Heart right ventricle (tissue), 16 donors: ENCODE measurements around the gene PTPRM. TPM values are rescaled to one million over a fixed set of nuclear protein-coding genes. Genes with fewer than 3 reads are reported as not detected.
A peak's percentile ranks its signal among the peaks of the same experiment; 100 is the strongest.
"Not testable (repeated sequence)": the region's sequence is repeated elsewhere in the genome, so short reads cannot be mapped to it uniquely, and the experiment has no call there.

Experiments
- ATAC-seq, 8 donors: fragments of 200-7000 bp; cut with Tn5 transposase; one replicate each; pipeline ENCODE4 v1.9.1; 2020; ENCODE audit warnings: mild to moderate bottlenecking in 8 of 8, moderate library complexity in 8 of 8, moderate number of reproducible peaks in 1 of 8
- DNase-seq, 2 donors: peaks; one replicate each; pipeline ENCODE4 v3.0.0-alpha.2; 2020
- H3K27ac ChIP-seq, 10 donors: fragments of 200-600 bp; sonication (generic) in 2 of 10; one replicate each; pipeline versions ENCODE4 v1.5.0 to v1.8.0; 2020 to 2022; ENCODE audit warnings: mild to moderate bottlenecking in 3 of 10
- H3K27me3 ChIP-seq, 7 donors: fragments of 200-600 bp; one replicate each; pipeline ENCODE4 v1.8.0; 2021 to 2022; ENCODE audit warnings: mild to moderate bottlenecking in 2 of 7
- H3K36me3 ChIP-seq, 9 donors: fragments of 200-600 bp; sonication (generic) in 1 of 9; one replicate each; pipeline versions ENCODE4 v1.5.0 to v1.8.0; 2020 to 2022; ENCODE audit warnings: mild to moderate bottlenecking in 2 of 9
- H3K4me1 ChIP-seq, 9 donors: fragments of 200-600 bp; sonication (generic) in 1 of 9; one replicate each; pipeline versions ENCODE4 v1.5.0 to v1.8.0; 2020 to 2022; ENCODE audit warnings: mild to moderate bottlenecking in 4 of 9
- H3K4me3 ChIP-seq, 10 donors: fragments of 200-600 bp; sonication (generic) in 2 of 10; one replicate each; pipeline versions ENCODE4 v1.5.0 to v1.8.0; 2020 to 2022; ENCODE audit warnings: mild to moderate bottlenecking in 7 of 10, moderate library complexity in 2 of 10
- H3K9me3 ChIP-seq, 11 donors: fragments of 200-600 bp in 10 of 11; sonication (generic) in 2 of 11; one replicate each; pipeline versions ENCODE4 v1.5.0 to v1.8.0; 2013 to 2022; ENCODE audit warnings: mild to moderate bottlenecking in 2 of 11, control low read depth in 1 of 11, moderate library complexity in 1 of 11
- WGBS, 2 donors: extraction: QIAGEN DNeasy Blood & Tissue Kit; methylation state at CpG; one replicate each; pipeline ENCODE4 v1.1.7; 2013; ENCODE audit warnings: inconsistent platforms in 1 of 2; 5-methylcytosine and 5-hydroxymethylcytosine counted together
- intact Hi-C, 10 donors: fragments of 100-400 bp; cut with DNase I; formaldehyde crosslinking; loops; one replicate each; pipeline versions ENCODE4 v1.11.1 to v1.14.2; 2022
- polyA plus RNA-seq, 2 donors: library from polyadenylated mRNA; stranded (reverse); fragments of 200-250 nt; gene quantifications; one replicate each; pipeline ENCODE4 v1.2.3, GENCODE V29; 2013
- total RNA-seq, 10 donors: library from RNA; stranded (reverse); fragmentation: NEBNext Ultra II Directional in 3 of 10; extraction: Animal tissue kit (Norgen Biotek cat#: 25700) in 3 of 10; gene quantifications; one replicate each; pipeline versions ENCODE4 v1.2.1 to v1.2.4, GENCODE V29; 2021 to 2023
- TF ChIP-seq, protein P1 (sequence below), 9 donors: fragments of 200-600 bp; sonication (generic) in 2 of 9; IDR thresholded peaks; one replicate each; pipeline versions ENCODE4 v1.5.0 to v1.8.0; 2021 to 2022; ENCODE audit warnings: antibody characterized with exemption in 9 of 9, mild to moderate bottlenecking in 5 of 9, moderate library complexity in 1 of 9
- donor health status: Arrhythmogenic right ventricular cardiomyopathy.
- donor health status: ischemic (EF 13 %, LVEDD 7.1; RV severe dilation, severe dysfunction).
- donor health status: healthy with polysubstance abuse.
- donor health status: DM: no; HTN: yes; CAD: no.
- donor health status: DM: no; HTN: no; CAD: no.
- donor health status: ischemic (EF 25% LVEDD 6.9; RV normal size, moderate dysfunction).
- donor health status: ischemic (EF 25% LVEDD 5.7; RV mildly dilated, moderate dysfunction).
- donor health status: healthy.
- donor health status: DM: yes; HTN: yes; CAD: no.
- donor health status: Ischemic cardiomyopathy.
- donor health status: ischemic (EF 35%, LVEDD 5.7; RV mildly dilated, moderate dysfunction).
- donor health status: nonischemic (EF 11% LVEDD 7.7; RV severe dilation, severe dysfunction).
- donor health status: DM: yes; HTN: yes; CAD: no.
- donor health status: PGD.
- donor health status: ischemic (EF 29% LVEDD 5.4; RV normal size, mild dysfunction).
- donor health status: nonischemic (EF 23%, LVEDD 6.1; RV moderate dilation, normal function).

The PTPRM gene
- total and polyA plus RNA-seq, 12 donors = 81.7 to 170 (median 132) TPM

DNA sequence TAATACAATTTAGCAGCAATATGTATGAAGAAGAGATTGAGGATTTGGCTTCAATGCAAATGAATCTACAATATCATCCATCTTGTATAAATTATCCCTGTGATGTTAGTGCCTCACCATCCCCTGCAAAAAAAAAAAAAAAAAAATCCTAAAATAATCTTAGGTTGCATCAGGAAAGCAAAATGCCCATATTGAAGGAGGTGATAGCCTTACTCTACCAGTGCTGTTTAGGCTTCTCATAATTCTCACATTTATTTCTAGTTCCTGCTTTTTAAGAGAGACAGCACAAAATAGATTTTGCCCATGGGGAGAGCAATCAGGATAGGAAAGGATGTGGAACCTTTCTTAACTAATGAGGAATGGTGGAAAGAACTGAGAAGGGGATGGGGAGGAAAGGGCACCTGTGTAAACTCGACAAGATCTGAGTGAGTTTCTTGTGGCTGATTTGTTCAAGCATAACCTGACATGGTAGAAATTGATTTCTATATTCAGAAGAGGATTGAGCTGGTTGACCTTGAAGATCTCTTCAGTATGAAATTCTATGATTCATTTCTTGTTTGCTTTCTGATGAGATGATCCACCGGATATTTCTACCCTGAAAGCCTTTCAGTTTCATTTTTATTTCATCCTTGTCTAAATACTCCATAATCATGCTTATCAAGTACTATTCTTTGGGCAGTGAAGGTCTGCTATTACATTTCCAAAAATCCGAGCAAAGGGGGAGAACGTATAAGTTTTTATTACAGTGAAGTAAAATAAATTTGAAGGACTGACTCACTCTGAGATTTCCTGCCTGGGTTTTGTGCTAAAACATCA is 391.2 kb downstream of the PTPRM start:
- Histone ChIP-seq H3K4me3 (no peak overlapping the region), H3K4me1 (peaks cover 0 to 81% (median 58%) of the 10 kb centered on the region in 9 donors), H3K27ac (peak overlapping the region in 4 of 10 donors; percentile 6 to 32 (median 26)), H3K27me3 (no peaks in the 10 kb centered on the region), H3K36me3 (peaks cover 0 to 15% (median 0%) of the 10 kb centered on the region in 9 donors), H3K9me3 (no peaks in the 10 kb centered on the region)
- intact Hi-C loops = loop anchor here in 2 of 10 donors (10.0 kb wide), 3 partner anchors 163 to 1103 kb away; no protein-coding TSS in a partner anchor
- DNase-seq (no peak), ATAC-seq (no peak)
- TF ChIP-seq, protein P1, sequence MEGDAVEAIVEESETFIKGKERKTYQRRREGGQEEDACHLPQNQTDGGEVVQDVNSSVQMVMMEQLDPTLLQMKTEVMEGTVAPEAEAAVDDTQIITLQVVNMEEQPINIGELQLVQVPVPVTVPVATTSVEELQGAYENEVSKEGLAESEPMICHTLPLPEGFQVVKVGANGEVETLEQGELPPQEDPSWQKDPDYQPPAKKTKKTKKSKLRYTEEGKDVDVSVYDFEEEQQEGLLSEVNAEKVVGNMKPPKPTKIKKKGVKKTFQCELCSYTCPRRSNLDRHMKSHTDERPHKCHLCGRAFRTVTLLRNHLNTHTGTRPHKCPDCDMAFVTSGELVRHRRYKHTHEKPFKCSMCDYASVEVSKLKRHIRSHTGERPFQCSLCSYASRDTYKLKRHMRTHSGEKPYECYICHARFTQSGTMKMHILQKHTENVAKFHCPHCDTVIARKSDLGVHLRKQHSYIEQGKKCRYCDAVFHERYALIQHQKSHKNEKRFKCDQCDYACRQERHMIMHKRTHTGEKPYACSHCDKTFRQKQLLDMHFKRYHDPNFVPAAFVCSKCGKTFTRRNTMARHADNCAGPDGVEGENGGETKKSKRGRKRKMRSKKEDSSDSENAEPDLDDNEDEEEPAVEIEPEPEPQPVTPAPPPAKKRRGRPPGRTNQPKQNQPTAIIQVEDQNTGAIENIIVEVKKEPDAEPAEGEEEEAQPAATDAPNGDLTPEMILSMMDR (IDR thresholded peaks at IDR 0.05) = no peak
- WGBS, 2 donors = 56 to 69% methylated on average over 4 of the region's 4 CpGs

DNA sequence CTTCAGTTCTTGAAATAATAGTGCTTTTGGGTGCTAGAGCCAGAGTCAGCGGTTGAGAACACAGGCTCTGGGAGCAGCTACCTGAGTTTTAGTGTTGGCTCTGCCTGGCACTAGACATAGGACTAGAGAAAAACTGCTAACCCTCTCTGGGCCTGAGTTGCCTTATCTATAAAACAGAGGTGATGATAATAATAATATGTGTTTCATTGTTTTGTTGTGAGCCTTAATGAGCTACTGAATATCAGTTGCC is 391.7 kb downstream of the PTPRM start:
- intact Hi-C loops = loop anchor here in 2 of 10 donors (10.0 kb wide), 3 partner anchors 164 to 1104 kb away; no protein-coding TSS in a partner anchor
- no peak overlapping the region for H3K4me3 ChIP-seq
- TF ChIP-seq, protein P1 (IDR thresholded peaks at IDR 0.05) = no peak
- H3K36me3 ChIP-seq = peaks cover 0 to 15% (median 0%) of the 10 kb centered on the region in 9 donors
- peaks cover 0 to 81% (median 62%) of the 10 kb centered on the region in 9 donors for H3K4me1 ChIP-seq
- DNase-seq = no peak
- H3K27me3 ChIP-seq = no peaks in the 10 kb centered on the region
- no peak for ATAC-seq
- H3K9me3 ChIP-seq = no peaks in the 10 kb centered on the region
- H3K27ac ChIP-seq = peak overlapping the region in 4 of 10 donors; percentile 6 to 32 (median 26)
- WGBS, 2 donors = 83 to 84% methylated on average over 1 of the region's 1 CpG

DNA sequence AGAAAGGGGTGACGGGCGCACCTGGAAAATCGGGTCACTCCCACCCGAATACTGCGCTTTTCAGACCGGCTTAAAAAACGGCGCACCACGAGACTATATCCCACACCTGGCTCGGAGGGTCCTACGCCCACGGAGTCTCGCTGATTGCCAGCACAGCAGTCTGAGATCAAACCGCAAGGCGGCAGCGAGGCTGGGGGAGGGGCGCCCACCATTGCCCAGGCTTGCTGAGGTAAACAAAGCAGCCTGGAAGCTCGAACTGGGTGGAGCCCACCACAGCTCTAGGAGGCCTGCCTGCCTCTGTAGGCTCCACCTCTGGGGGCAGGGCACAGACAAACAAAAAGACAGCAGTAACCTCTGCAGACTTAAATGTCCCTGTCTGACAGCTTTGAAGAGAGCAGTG is 399.6 kb downstream of the PTPRM start:
- H3K9me3 ChIP-seq, H3K27me3 ChIP-seq, H3K4me3 ChIP-seq, ATAC-seq, H3K27ac ChIP-seq, DNase-seq, intact Hi-C loops: not testable (repeated sequence)
- Histone ChIP-seq H3K4me1 (peaks cover 0 to 31% (median 26%) of the 10 kb centered on the region in 9 donors), H3K36me3 (peaks cover 0 to 13% (median 0%) of the 10 kb centered on the region in 9 donors)
- 87% methylated on average over 9 of the region's 18 CpGs; no CpG with 5 or more reads in 1 of the 2 donors for WGBS, 2 donors

GRCh38 chr18:7974200-7974874 is 407.2 kb downstream of the PTPRM start:
- DNase-seq (no peak), ATAC-seq (peak in 7 of 8 donors; percentile 50 to 93 (median 81))
- WGBS, 2 donors = 62 to 66% methylated on average over 6 of the region's 6 CpGs

More at GRCh38 chr18:7974200-7974874, 407.2 kb downstream of the PTPRM start:
- Histone ChIP-seq H3K27me3 (no peaks in the 10 kb centered on the region), H3K9me3 (no peaks in the 10 kb centered on the region), H3K36me3 (peaks cover 0 to 5% (median 0%) of the 10 kb centered on the region in 9 donors), H3K4me3 (no peak overlapping the region), H3K27ac (peak overlapping the region in 5 of 10 donors; percentile 4 to 55 (median 43)), H3K4me1 (peaks cover 0 to 41% (median 20%) of the 10 kb centered on the region in 9 donors)
- intact Hi-C loops = no loop called here
- TF ChIP-seq, protein P1 (IDR thresholded peaks at IDR 0.05) = no peak
